NCI-H2227 (cell line): Measurements from ENCODE around the gene ZNF346.

ENCODE experiments used
- DNase-seq: peaks from one replicate; lab custom pipeline; 2025; ENCODE audit not compliant: unreplicated experiment; lab: John Stamatoyannopoulos, UW

ZNF346 gene

DNA sequence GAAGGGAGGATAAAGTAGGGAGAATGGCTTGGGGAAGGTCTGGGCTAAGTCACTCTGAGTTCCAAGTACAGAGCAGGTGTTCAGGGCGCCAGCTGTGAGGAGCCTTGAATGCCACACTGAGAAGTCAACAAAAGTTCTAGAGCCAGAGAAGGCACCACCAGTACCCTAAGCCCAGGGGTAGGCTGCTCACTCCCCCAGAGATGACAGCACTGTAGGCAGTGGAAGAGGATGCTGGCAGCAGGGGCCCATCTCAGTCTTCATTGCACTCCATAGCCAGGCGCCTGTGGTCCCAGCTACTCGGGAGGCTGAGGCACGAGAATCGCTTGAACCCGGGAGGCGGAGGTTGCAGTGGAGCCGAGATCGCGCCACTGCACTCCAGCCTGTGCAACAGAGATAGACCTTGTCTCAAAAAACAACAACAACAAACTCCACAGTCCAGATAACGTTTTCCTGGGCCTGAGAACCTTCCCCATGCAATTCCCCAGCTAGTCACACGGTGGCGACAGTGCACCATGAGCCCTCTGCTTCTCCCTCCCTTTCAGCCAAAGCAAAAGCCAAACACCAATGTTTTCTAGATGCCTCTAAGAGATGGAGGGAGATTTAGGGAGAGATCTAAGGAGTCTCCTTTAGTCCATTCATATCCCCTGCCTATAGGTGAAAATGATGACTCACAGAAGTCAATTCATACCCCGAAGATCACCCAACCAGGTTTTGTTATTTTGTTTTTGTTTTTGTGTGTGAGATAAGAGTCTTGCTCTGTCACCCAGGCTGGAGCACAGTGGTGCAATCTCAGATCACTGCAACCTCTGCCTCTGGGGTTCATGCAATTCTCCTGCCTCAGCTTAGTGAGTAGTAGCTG, 91.3 kb downstream of the ZNF346 start:
- peak; percentile 70 for DNase-seq

DNA sequence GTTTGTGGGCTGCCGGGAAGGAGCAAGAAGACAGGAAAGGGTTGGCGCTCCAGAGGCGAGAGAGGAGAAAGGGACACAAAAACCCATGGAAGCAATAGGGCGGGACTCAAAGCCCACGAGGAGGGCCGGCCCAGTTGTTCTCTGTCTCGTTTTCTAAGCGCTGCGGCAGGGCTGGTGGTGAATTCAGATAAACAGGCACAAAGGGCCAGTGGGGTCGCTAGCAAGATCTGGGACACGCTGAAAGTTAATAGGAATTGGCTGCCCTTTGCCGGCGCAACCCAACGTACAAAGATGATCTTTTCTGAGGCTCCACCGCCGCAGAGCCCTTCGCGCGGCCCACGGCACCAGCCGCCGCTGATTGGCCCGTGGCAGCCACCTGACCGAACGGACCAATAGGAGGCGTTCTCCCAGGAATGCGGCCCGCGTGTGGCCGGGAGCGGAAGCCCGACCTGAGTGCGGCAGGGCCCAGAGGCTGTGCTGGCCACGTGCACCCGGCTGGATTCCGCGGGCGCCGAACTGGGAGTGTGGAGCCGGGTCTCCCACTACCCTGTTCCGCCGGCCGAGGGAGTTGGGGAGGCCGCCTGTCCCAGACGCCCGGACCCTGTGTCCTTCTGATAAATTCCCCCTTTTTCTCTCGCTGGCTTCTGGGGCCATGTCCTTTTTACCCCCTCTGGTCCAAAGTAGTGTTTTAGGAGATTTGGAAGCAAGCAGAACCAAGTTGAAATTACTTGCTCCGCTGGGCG, 94.3 kb downstream of the ZNF346 start:
- no peak for DNase-seq

DNA sequence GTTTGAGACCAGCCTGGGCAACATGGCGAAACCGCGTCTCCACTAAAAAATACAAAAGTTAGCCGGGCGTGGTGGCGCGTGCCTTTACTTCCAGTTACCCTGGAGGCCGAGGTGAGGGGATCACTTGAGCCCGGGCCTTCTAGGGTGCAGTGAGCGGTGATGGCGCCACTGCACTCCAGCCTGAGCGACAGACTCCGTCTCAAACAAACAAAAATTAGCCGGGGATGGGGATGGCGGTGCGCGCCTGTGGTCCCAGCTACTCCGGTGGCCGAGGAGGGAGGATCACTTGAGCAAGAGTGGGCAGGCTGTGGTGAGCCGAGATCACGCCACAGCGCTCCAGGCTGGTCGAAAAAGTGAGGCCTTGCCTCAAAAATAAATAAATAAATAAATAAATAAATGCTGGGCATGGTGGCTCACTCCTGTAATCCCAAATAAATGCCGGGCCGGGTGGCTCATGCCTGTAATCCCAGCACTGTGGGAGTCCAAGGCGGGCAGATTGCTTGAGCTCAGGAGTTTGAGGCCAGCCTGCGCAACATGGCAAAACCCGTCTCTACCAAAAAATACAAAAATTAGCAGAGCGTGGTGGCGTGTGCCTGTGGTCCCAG, 95.0 kb downstream of the ZNF346 start:
- DNase-seq = no peak

DNA sequence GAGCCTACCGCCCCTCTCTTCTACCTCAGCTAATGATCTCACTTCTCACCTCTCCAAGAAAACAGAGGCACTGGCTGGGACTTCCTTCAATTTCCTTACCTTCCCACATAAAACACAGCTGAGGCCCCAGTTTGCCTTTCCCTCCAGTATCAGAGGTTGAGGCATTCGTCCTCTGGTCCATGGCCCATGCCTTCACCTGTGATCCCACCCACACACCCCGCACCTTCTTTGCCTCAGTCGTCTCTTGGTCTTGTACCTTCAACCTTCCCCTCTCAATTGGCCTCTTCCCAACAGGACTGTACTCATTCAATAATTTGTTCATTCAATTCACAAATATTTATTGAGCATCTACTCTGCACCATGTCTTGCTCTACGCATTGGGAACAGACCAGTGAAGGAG, 100.1 kb downstream of the ZNF346 start:
- no peak for DNase-seq

DNA sequence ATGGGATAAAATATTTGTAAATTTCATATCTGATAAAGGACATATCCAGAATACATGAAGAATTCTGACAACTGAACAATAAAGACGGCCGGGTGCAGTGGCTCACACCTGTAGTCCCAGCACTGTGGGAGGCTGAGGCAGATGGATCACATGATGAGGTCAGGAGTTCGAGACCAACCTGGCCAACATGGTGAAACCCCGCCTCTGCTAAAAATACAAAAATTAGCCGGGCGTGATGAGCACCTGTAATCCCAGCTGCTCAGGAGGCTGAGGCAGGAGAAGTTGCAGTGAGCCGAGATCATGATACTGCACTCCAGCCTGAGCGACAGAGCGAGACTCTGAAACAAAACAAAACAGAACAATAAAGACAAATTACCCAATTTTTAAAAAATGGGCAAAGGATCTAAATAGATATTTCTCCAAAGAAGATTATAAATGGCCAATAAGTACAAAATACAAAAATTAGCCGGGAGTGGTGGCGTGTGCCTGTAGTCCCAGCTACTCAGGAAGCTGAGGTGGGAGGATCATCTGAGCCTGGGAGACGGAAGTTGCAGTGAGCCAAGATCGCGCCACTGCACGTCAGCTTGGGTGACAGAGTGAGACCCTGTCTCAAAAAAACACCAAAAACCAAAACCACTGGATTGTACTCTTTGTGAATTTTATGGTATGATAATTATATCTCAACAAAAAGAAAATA, 101.4 kb downstream of the ZNF346 start:
- no peak for DNase-seq

DNA sequence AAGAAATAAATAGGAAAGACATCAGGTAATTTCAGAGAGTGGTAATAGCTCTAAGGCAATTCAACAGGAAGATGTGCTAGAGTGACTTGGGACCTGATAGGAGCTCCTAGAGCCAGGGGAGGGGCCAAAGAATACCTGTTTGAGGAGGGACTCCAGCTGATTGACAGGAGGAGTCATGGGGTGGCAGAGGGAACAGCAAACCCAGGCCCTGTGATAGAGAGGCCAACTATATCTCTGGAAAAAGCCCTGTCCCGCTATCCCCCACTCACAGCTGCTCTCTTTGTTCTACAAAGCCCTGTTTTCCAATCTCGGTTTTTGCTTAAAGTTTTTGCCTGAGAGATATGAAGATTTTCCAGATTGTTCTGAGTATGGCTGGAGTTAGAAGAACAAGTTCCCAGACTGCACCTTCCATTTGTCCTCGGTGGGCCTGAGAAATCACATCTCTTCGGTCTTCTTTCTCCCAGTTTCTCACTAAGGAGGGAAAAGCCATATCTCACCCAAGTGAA, 102.0 kb downstream of the ZNF346 start:
- DNase-seq = no peak

DNA sequence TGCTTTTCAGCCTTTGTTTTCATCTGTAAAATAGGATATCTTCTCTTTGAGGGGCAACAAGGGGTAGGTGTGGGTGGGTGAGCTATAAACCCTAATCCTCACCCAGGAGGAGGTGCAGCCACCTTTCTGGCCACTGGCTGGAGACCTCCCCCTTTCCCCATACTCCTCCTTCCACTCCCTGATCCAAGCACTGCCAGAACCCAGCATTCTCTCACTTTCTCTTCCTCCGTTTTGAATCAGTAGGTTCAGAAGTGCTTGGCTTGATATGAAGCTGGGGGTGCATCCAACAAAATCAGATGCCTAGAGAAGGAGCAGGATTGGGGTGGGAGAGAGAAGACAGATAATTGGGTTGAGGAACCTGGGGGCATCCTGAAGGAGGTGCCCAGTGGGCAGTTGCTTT, 104.3 kb downstream of the ZNF346 start:
- DNase-seq = no peak

DNA sequence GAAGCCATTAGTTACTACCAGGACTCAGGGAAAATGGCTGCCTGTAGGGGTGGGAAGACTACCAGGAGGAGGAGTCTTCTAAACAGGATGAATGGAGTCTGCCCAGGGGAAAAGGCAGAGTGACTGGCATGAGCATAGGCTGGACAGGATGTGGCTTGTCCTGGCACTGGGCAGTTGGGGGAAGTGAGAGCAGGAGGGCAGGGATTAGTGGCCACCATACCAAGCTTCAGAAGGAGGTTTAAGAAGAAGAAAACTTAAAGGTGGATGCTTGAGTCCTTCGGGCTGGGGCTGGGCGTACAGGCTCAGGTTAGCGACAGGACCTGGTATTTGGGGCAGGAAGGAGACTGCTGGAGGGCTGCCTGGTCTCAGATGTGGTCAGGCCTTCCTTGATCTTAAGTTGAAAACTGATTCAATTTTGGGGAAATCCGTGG, 106.1 kb downstream of the ZNF346 start:
- no peak for DNase-seq

DNA sequence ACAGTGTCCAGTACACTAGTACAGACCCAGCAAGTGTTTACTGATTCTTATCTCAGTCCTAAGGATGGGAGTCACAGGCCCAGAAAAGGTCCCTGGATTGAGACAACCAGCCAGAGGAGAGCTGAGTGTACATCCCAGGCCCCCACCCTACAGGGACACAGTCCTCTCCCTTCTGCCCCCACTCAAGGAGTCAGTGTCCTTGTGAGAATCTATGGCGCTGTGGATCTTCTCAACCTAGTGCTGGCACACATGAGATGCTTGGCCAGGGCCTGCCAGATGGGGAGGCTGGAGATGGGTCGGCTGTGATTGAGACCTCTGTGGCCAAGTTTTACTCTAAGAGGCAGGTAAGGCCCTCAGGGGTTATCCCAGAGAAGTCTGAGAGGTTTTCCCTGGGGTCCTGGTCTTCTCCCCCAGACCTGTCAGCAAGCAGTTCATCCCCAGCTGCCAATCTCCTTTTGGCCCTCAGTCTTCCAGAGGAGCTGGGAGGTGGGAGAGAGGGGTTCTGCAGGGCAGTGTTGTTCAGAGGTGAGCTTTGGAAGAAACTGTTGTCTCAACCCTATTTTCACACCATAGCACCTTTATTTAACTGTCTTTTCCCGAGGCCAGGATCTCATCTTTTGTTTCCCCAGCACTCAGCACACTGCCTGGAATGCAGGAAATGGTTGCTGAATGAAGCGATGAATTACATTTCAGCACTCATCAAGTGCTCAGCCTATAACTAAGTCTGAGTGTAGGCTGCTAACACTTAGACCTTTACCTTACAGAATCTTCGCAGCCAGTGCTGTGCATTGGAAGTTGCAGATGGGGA, 107.9 kb downstream of the ZNF346 start:
- no peak for DNase-seq
